HepG2 (cell line): ENCODE results near the gene G6PD. TPM values are rescaled to one million over a fixed set of nuclear protein-coding genes. Genes with fewer than 3 reads are reported as not detected.

ENCODE experiments used
- ATAC-seq: fragments of 200-7000 bp; cut with Tn5 transposase; 3 replicates; pipeline ENCODE4 v1.9.1; 2020; ENCODE audit warnings: mild to moderate bottlenecking, moderate library complexity
- BruUV-seq: library from RNA; stranded (reverse); fragments of 400-500 nt; replicated peaks from 2 replicates; lab custom pipeline; 2021; lab: Mats Ljungman, UMichigan
- CTCF ChIA-PET: fragments of 300-600 bp; formaldehyde crosslinking; extraction: SDS; loops from one replicate; lab custom pipeline; 2021; ENCODE audit warnings: low total read pairs, inconsistent platforms, low intra/inter-chr PET ratio; lab: Yijun Ruan, JAX
- POLR2A ChIA-PET: fragments of 350-600 bp; sonication (Branson Sonifier 250); formaldehyde crosslinking; loops from one replicate; lab custom pipeline; 2020; ENCODE audit warnings: antibody characterized with exemption, inconsistent platforms; lab: Yijun Ruan, JAX
- DNase-seq: peaks from one replicate; pipeline ENCODE4 v3.0.0-alpha.2; 2015; ENCODE audit warnings: low spot score
- FAIRE-seq: peaks from 3 replicates; lab custom pipeline; 2011; peaks lifted over from hg19 to GRCh38; lab: Jason Lieb, UNC
- H2AFZ ChIP-seq: one replicate; pipeline ENCODE4 v1.6.1; 2011; ENCODE audit warnings: low read length, inconsistent platforms
- H3K27ac ChIP-seq: fragments of 300-600 bp; 3 replicates; pipeline ENCODE4 v1.8.0; 2011; ENCODE audit warnings: mixed run types, mild to moderate bottlenecking, mixed read lengths, low read length, inconsistent platforms; ENCODE audit not compliant: insufficient read depth; ENCODE audit errors: extremely low read length
- H3K27me3 ChIP-seq, 2 experiments: fragments of 200-600 bp in 1 of 2; 2 replicates in 1 of 2; 3 replicates in 1 of 2; pipeline versions ENCODE4 v1.6.0 to v1.8.0; 2011; ENCODE audit warnings: low read length in 2 of 2, mild to moderate bottlenecking in 2 of 2, moderate library complexity in 2 of 2, inconsistent platforms in 1 of 2; ENCODE audit not compliant: insufficient read depth in 2 of 2, control insufficient read depth in 1 of 2
- H3K36me3 ChIP-seq, 2 experiments: fragments of 200-600 bp in 1 of 2; replicated peaks in 1 of 2; 2 replicates in 1 of 2; 3 replicates in 1 of 2; pipeline versions ENCODE4 v1.5.1 to v1.8.0; 2011; ENCODE audit warnings: low read length in 2 of 2, inconsistent platforms in 1 of 2; ENCODE audit not compliant: insufficient read depth in 2 of 2, control insufficient read depth in 1 of 2
- H3K4me1 ChIP-seq: 2 replicates; pipeline ENCODE4 v1.5.1; 2012; ENCODE audit warnings: low read length, inconsistent platforms; ENCODE audit not compliant: insufficient read depth
- H3K4me2 ChIP-seq: 2 replicates; pipeline ENCODE4 v1.6.0; 2011; ENCODE audit warnings: low read depth, low read length, inconsistent platforms
- H3K4me3 ChIP-seq, 3 experiments: fragments of 200-600 bp in 1 of 3; sonication (generic), shearing (Covaris generic) in 1 of 3; replicated peaks in 1 of 3; 2 replicates each; pipeline ENCODE4 v1.5.1; 2011 to 2016; ENCODE audit warnings: low read length in 3 of 3, inconsistent platforms in 2 of 3, low read depth in 2 of 3, mild to moderate bottlenecking in 2 of 3, control low read depth in 1 of 3, mixed read lengths in 1 of 3; ENCODE audit not compliant: insufficient read depth in 1 of 3
- H3K79me2 ChIP-seq: one replicate; pipeline ENCODE4 v1.6.1; 2011; ENCODE audit warnings: low read length, inconsistent platforms; ENCODE audit not compliant: insufficient read depth
- H3K9ac ChIP-seq: 2 replicates; pipeline ENCODE4 v1.6.0; 2011; ENCODE audit warnings: mild to moderate bottlenecking, low read depth, low read length, inconsistent platforms; ENCODE audit not compliant: insufficient read depth
- H3K9me3 ChIP-seq: 2 replicates; pipeline ENCODE4 v1.5.1; 2012; ENCODE audit warnings: mild to moderate bottlenecking, low read length
- H4K20me1 ChIP-seq: 2 replicates; pipeline ENCODE4 v1.6.0; 2011; ENCODE audit warnings: inconsistent platforms, mild to moderate bottlenecking, low read length, moderate library complexity; ENCODE audit not compliant: insufficient read depth
- CSRNP2 ChIP-seq: sonication (generic); formaldehyde crosslinking; conservative IDR thresholded peaks from 2 replicates; pipeline ENCODE4 v1.8.0; 2022; ENCODE audit warnings: low read depth, missing genetic modification reagents
- ZNF143 ChIP-seq: sonication (generic); formaldehyde crosslinking; IDR thresholded peaks from 2 replicates; pipeline ENCODE4 v1.4.0; 2020; ENCODE audit warnings: missing genetic modification reagents
- WGBS: methylation state at CpG from one replicate; pipeline ENCODE4 v1.1.6; 2017; ENCODE audit warnings: low lambda C conversion rate; 5-methylcytosine and 5-hydroxymethylcytosine counted together
- in situ Hi-C: cut with HindIII; loops from 2 replicates; pipeline ENCODE4 v1.10.0; 2017; ENCODE audit warnings: low pct_unique_long_range_greater_than_20kb; ENCODE audit not compliant: extremely low pct_ligation_motif_present
- intact Hi-C: fragments of 100-400 bp; cut with micrococcal nuclease; formaldehyde crosslinking; loops from one replicate; pipeline ENCODE4 v1.10.0; 2022; ENCODE audit not compliant: unreplicated experiment
- polyA plus RNA-seq, 8 experiments: library from polyadenylated mRNA; depleted of rRNA in 3 of 8; stranded (reverse) in 7 of 8; unstranded in 1 of 8; fragments of >200 nt; fragmentation: Illumina TruSeq in 4 of 8; extraction: Trizol in 4 of 8; gene quantifications; 2 replicates each; pipeline versions ENCODE4 v1.2.1 to v1.2.3, GENCODE V29; 2011 to 2016; ENCODE audit warnings: low read depth in 4 of 8, missing spikeins in 1 of 8, mixed read lengths in 1 of 8; ENCODE audit not compliant: insufficient read depth in 1 of 8
- total RNA-seq, 5 experiments: library from RNA; depleted of rRNA; stranded (reverse); fragments of >200 nt; fragmentation: Illumina TruSeq; extraction: Trizol; gene quantifications; 2 replicates each; pipeline ENCODE4 v1.2.3, GENCODE V29; 2016; ENCODE audit warnings: low read depth in 1 of 5
- TF ChIP-seq, protein P1 (sequence below), 2 experiments: IDR thresholded peaks; 2 replicates each; pipeline ENCODE4 v1.6.1; 2011 to 2012; ENCODE audit warnings: low read length in 2 of 2, borderline replicate concordance in 1 of 2, low read depth in 1 of 2, mild to moderate bottlenecking in 1 of 2, moderate library complexity in 1 of 2

The G6PD gene
- total and polyA plus RNA-seq, 2 of the 13 experiments (the other 11 are each of a cell fraction or from before 2014, with no cell fraction given): 18.8 to 28.8 TPM

- Histone ChIP-seq H3K27me3 (no peaks in the 10 kb centered on the region; a peak in 1 of 5 replicates), H2AFZ (no peak overlapping the region), H3K27ac (no peak overlapping the region), H4K20me1 (no peaks in the 10 kb centered on the region), H3K9ac (no peak overlapping the region), H3K4me1 (peaks cover 51% of the 10 kb centered on the region), H3K79me2 (peaks cover 20% of the 10 kb centered on the region), H3K9me3 (no peaks in the 10 kb centered on the region), H3K4me2 (no peak overlapping the region), H3K4me3 (no peak overlapping the region), H3K36me3 (peaks cover under 1 to 5% of the 10 kb centered on the region in 2 experiments; a peak in 2 of 5 replicates)
- TF ChIP-seq CSRNP2 (no peak), ZNF143 (CRISPR knock-in tag) (no peak)
- DNase-seq (no peak), ATAC-seq (no peak), FAIRE-seq (no peak)
- intact Hi-C loops (no loop called here), in situ Hi-C loops (loop anchor here (25.0 kb wide), 1 partner anchor 127 kb away; the partner anchor contains the start of genes DNASE1L1 and TAFAZZIN)
- BruUV-seq: no TSS peak
- ChIA-PET CTCF (interaction anchor here (0.6 kb wide), 1 partner anchor 8 kb away, joined by 3 read pairs; no protein-coding TSS in a partner anchor), POLR2A (no interaction called here)
- 96% methylated on average over 8 of the region's 8 CpGs for WGBS
These were observed 7.6 kb downstream of the G6PD start for GRCh38 chrX:154539077-154539476.

DNA sequence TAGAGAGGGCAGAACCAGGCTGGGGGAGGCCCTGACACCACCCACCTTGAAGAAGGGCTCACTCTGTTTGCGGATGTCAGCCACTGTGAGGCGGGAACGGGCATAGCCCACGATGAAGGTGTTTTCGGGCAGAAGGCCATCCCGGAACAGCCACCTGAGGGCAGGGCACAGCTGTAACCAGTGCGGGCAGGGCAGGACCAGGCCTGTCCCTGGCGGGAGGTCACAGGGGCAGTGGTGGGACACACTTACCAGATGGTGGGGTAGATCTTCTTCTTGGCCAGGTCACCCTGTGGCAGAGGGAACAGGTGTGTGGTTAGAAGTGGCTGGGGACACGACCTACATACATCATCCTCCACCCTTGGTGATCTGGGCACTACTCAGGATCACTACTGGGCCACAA lies 10.8 kb downstream of the G6PD start:
- Histone ChIP-seq H2AFZ (no peak overlapping the region), H3K36me3 (peaks cover 4 to 13% of the 10 kb centered on the region in 2 experiments; a peak in 3 of 5 replicates), H3K9me3 (no peaks in the 10 kb centered on the region), H3K27ac (no peak overlapping the region), H3K9ac (no peak overlapping the region), H3K4me3 (no peak overlapping the region), H4K20me1 (no peaks in the 10 kb centered on the region), H3K79me2 (peaks cover 4% of the 10 kb centered on the region), H3K4me2 (no peak overlapping the region), H3K4me1 (peaks cover 28% of the 10 kb centered on the region), H3K27me3 (no peaks in the 10 kb centered on the region)
- no TSS peak for BruUV-seq
- intact Hi-C loops (loop anchor here (1.0 kb wide), 1 partner anchor 163 kb away; no protein-coding TSS in a partner anchor), in situ Hi-C loops (loop anchor here (25.0 kb wide), 1 partner anchor 124 kb away; the partner anchor contains the start of genes DNASE1L1 and TAFAZZIN)
- TF ChIP-seq, protein P1, sequence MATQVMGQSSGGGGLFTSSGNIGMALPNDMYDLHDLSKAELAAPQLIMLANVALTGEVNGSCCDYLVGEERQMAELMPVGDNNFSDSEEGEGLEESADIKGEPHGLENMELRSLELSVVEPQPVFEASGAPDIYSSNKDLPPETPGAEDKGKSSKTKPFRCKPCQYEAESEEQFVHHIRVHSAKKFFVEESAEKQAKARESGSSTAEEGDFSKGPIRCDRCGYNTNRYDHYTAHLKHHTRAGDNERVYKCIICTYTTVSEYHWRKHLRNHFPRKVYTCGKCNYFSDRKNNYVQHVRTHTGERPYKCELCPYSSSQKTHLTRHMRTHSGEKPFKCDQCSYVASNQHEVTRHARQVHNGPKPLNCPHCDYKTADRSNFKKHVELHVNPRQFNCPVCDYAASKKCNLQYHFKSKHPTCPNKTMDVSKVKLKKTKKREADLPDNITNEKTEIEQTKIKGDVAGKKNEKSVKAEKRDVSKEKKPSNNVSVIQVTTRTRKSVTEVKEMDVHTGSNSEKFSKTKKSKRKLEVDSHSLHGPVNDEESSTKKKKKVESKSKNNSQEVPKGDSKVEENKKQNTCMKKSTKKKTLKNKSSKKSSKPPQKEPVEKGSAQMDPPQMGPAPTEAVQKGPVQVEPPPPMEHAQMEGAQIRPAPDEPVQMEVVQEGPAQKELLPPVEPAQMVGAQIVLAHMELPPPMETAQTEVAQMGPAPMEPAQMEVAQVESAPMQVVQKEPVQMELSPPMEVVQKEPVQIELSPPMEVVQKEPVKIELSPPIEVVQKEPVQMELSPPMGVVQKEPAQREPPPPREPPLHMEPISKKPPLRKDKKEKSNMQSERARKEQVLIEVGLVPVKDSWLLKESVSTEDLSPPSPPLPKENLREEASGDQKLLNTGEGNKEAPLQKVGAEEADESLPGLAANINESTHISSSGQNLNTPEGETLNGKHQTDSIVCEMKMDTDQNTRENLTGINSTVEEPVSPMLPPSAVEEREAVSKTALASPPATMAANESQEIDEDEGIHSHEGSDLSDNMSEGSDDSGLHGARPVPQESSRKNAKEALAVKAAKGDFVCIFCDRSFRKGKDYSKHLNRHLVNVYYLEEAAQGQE (IDR thresholded peaks at IDR 0.05; ENCODE audit: borderline replicate concordance in 1 of 2, low read depth in 1 of 2, low read length in 2 of 2): no peak
- no peak for FAIRE-seq
- no peak for ATAC-seq
- WGBS: no CpG with 5 or more reads among the region's 9 CpGs
- no peak for DNase-seq
- CTCF ChIA-PET: interaction anchor here (1.0 to 3.9 kb wide), 4 partner anchors 152 to 218 kb away, joined by 3 to 55 read pairs (median 6); partner anchors contain the start of gene FLNA
- POLR2A ChIA-PET: no interaction called here
